ENCODE results near the gene F8. TPM values are rescaled to one million over a fixed set of nuclear protein-coding genes. Genes with fewer than 3 reads are reported as not detected.

F8 gene
- total RNA-seq, 3 donors from 2014 or later: 1.3 to 2.4 (median 1.5) TPM

- no peak for DNase-seq
- no peak for ATAC-seq
- no peaks in the 10 kb centered on the region for H3K27me3 Mint-ChIP-seq (ENCODE audit: low read depth)
- H3K4me1 Mint-ChIP-seq (ENCODE audit: low read depth): peaks cover 47% of the 10 kb centered on the region
- H3K36me3 Mint-ChIP-seq (ENCODE audit: insufficient read depth): peaks cover 27% of the 10 kb centered on the region
- H3K4me3 Mint-ChIP-seq: no peak overlapping the region
- H3K9me3 Mint-ChIP-seq: no peaks in the 10 kb centered on the region
These were observed 30.4 kb upstream of the F8 start for GRCh38 chrX:155052738-155053498.

- DNase-seq: peak; percentile 40
- Mint-ChIP-seq H3K36me3 (ENCODE audit: insufficient read depth) (peaks cover 35% of the 10 kb centered on the region), H3K4me3 (peak overlapping the region; percentile 11), H3K9me3 (no peaks in the 10 kb centered on the region), H3K4me1 (ENCODE audit: low read depth) (peaks cover 30% of the 10 kb centered on the region), H3K27me3 (ENCODE audit: low read depth) (no peaks in the 10 kb centered on the region)
- ATAC-seq: no peak
These were observed 26.6 kb upstream of the F8 start for GRCh38 chrX:155048977-155049619.

GRCh38 chrX:155046811-155047528 is 24.4 kb upstream of the F8 start:
- Mint-ChIP-seq H3K27me3 (ENCODE audit: low read depth) (no peaks in the 10 kb centered on the region), H3K4me1 (ENCODE audit: low read depth) (peaks cover 24% of the 10 kb centered on the region)
- no peak for ATAC-seq

DNA sequence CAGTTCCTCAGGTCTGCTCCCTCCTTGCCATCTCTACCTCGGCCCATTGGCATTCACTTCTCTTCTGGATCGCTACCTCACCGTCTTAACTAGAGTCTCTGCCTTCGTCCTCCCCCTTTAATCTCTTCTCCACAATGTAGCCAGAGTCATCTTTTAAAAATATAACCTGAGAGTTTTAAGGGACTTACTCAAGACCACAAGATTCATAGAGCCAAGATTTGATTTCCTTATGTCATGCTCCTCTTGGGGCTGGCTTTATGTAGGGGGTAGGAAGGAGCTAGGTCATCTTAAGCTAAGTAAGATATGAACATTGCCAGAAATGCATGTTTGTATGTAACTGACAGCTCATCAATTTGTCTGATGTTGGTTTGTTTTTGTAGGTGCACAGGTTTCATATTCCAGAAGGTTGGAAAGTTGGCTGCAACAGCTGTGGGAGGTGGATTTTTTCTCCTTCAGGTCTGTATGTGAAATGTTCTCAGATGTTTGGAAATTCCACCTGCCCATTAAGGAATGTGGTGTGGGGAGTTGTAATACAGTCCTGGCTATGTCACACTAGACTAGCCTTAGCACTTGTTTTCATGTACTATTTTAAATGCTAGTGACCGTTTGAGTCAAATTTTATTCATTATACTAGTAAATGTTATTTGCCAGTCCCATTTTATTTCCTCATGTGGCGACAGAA is 23.7 kb upstream of the F8 start:
- no peaks in the 10 kb centered on the region for H3K9me3 Mint-ChIP-seq
- ATAC-seq (no peak), DNase-seq (no peak)
- peaks cover 16% of the 10 kb centered on the region for H3K36me3 Mint-ChIP-seq (ENCODE audit: insufficient read depth)
- H3K4me1 Mint-ChIP-seq (ENCODE audit: low read depth): peaks cover 21% of the 10 kb centered on the region
- H3K4me3 Mint-ChIP-seq: no peak overlapping the region
- no peaks in the 10 kb centered on the region for H3K27me3 Mint-ChIP-seq (ENCODE audit: low read depth)

More at GRCh38 chrX:155046811-155047528, 24.4 kb upstream of the F8 start:
- no peak for DNase-seq
- Mint-ChIP-seq H3K9me3 (no peaks in the 10 kb centered on the region), H3K4me3 (no peak overlapping the region), H3K36me3 (ENCODE audit: insufficient read depth) (peaks cover 23% of the 10 kb centered on the region)

DNA sequence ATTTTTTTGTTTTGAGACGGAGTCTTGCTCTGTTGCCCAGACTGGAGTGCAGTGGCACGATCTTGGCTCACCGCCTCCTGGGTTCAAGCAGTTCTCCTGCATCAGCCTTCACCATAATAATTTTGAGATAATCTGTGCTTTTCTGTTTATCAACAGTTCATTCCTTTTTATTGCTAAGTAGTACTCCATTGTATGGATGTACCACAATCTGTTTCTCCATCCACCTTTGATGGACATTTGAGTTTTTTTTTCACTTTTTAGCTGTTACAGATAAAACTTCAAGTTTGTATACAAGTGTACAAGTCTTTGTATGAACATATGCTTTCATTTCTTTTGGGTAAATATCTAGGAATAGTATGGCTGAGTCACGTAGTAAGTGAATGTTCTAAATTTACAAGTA is 13.2 kb upstream of the F8 start:
- no peak for ATAC-seq
- no peak overlapping the region for H3K4me3 Mint-ChIP-seq
- peaks cover 34% of the 10 kb centered on the region for H3K36me3 Mint-ChIP-seq (ENCODE audit: insufficient read depth)
- H3K4me1 Mint-ChIP-seq (ENCODE audit: low read depth): peaks cover 29% of the 10 kb centered on the region
- no peak for DNase-seq
- no peaks in the 10 kb centered on the region for H3K27me3 Mint-ChIP-seq (ENCODE audit: low read depth)
- peaks cover 6% of the 10 kb centered on the region for H3K9me3 Mint-ChIP-seq

DNA sequence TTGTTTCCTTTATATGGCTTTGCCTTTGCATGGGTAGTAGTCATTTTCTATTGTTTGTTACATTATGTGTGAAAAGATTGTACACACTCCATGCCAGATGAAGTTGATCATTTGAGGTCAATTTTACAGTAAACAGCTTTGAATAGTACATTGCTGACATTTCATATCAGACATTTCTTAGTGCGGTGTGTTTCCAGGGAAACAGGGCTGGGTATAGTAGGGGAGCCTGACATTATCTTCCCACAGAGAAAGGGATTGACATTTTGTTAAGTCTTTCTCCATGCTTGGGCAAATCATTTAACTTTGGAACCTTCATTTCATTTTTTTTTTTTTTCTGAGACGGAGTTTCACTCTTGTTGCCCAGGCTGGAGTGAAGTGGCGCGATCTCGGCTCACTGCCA is 9.1 kb upstream of the F8 start:
- no peak for ATAC-seq
- Mint-ChIP-seq H3K27me3 (ENCODE audit: low read depth) (no peaks in the 10 kb centered on the region), H3K36me3 (ENCODE audit: insufficient read depth) (peaks cover 23% of the 10 kb centered on the region), H3K4me1 (ENCODE audit: low read depth) (peaks cover 21% of the 10 kb centered on the region), H3K4me3 (no peak overlapping the region), H3K9me3 (peaks cover 6% of the 10 kb centered on the region)
- DNase-seq: no peak

- Mint-ChIP-seq H3K4me1 (ENCODE audit: low read depth) (peaks cover 21% of the 10 kb centered on the region), H3K27me3 (ENCODE audit: low read depth) (no peaks in the 10 kb centered on the region), H3K9me3 (no peaks in the 10 kb centered on the region), H3K36me3 (ENCODE audit: insufficient read depth) (peaks cover 5% of the 10 kb centered on the region), H3K4me3 (peak overlapping the region; percentile 89)
- DNase-seq (no peak), ATAC-seq (no peak)
These were observed 6.4 kb upstream of the F8 start for GRCh38 chrX:155028877-155029291.

GRCh38 chrX:155028129-155028528 is 5.6 kb upstream of the F8 start:
- H3K4me1 Mint-ChIP-seq (ENCODE audit: low read depth): peaks cover 21% of the 10 kb centered on the region
- H3K9me3 Mint-ChIP-seq: no peaks in the 10 kb centered on the region
- ATAC-seq: no peak
- H3K36me3 Mint-ChIP-seq (ENCODE audit: insufficient read depth): peaks cover 5% of the 10 kb centered on the region
- DNase-seq: no peak
- H3K27me3 Mint-ChIP-seq (ENCODE audit: low read depth): no peaks in the 10 kb centered on the region
- peak overlapping the region; percentile 89 for H3K4me3 Mint-ChIP-seq

DNA sequence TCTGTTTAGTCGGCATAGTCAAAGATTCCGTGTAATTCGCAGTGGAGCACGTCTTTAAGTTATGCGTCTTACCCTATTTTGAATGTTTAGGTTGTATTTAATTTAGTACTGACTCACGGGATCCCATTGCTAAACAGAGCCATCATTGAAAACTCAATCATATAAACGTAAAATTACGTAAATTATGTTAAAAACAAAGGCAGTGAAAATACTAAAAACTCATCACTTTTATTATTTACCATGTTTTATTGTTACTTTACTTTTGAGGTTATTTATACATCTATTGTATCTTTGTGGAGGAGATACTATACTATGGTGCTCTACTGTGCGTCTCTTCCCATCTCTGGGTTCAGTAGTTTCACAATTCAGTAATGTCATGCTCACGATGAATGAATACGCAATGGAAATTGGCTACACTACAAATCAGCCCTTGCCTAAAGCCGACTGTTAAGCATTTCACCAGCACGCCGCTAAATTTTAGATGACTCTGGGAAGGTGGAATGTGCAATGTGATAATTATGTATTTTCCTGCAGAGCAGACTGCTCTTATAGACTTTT is 5.1 kb upstream of the F8 start:
- H3K36me3 Mint-ChIP-seq (ENCODE audit: insufficient read depth): peaks cover 5% of the 10 kb centered on the region
- no peaks in the 10 kb centered on the region for H3K27me3 Mint-ChIP-seq (ENCODE audit: low read depth)
- ATAC-seq (peak; percentile 2 to 20), DNase-seq (no peak)
- H3K9me3 Mint-ChIP-seq: no peaks in the 10 kb centered on the region
- peaks cover 21% of the 10 kb centered on the region for H3K4me1 Mint-ChIP-seq (ENCODE audit: low read depth)
- H3K4me3 Mint-ChIP-seq: peak overlapping the region; percentile 89

GRCh38 chrX:155026727-155027508 is 4.4 kb upstream of the F8 start, which contains the start of gene FUNDC2:
FUNDC2 (plus strand) TSS chrX:155026844; CDS start chrX:155026939, 95 bp downstream.
- DNase-seq (peak; percentile 91), ATAC-seq (peak; percentile 90 to 94)
- Mint-ChIP-seq H3K9me3 (no peaks in the 10 kb centered on the region), H3K27me3 (ENCODE audit: low read depth) (no peaks in the 10 kb centered on the region), H3K36me3 (ENCODE audit: insufficient read depth) (peaks cover 5% of the 10 kb centered on the region), H3K4me3 (peak within 1 kb of the TSS; percentile 89), H3K4me1 (ENCODE audit: low read depth) (peaks cover 21% of the 10 kb centered on the region)

DNA sequence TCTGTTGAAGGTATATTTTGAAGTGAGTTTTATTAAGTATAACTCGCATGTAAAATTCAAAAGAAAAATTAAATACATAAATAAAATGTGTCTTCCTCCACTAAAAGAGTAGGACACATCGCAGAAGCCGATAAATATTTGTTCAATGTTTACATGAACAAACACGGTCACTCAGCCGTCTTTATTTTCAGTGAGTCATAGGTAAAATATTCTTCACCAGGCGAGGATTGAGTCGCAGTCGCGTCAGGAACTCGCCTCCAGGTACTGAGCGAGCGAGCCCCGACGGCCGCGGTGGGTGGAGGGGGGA is 3.9 kb upstream of the F8 start:
- peaks cover 17% of the 10 kb centered on the region for H3K4me1 Mint-ChIP-seq (ENCODE audit: low read depth)
- DNase-seq: no peak
- no peaks in the 10 kb centered on the region for H3K27me3 Mint-ChIP-seq (ENCODE audit: low read depth)
- ATAC-seq: no peak
- H3K36me3 Mint-ChIP-seq (ENCODE audit: insufficient read depth): peaks cover 5% of the 10 kb centered on the region
- peak overlapping the region; percentile 73 for H3K4me3 Mint-ChIP-seq
- no peaks in the 10 kb centered on the region for H3K9me3 Mint-ChIP-seq

GRCh38 chrX:155023907-155024833 is 1.6 kb upstream of the F8 start:
- ATAC-seq: no peak
- no peaks in the 10 kb centered on the region for H3K27me3 Mint-ChIP-seq (ENCODE audit: low read depth)

DNA sequence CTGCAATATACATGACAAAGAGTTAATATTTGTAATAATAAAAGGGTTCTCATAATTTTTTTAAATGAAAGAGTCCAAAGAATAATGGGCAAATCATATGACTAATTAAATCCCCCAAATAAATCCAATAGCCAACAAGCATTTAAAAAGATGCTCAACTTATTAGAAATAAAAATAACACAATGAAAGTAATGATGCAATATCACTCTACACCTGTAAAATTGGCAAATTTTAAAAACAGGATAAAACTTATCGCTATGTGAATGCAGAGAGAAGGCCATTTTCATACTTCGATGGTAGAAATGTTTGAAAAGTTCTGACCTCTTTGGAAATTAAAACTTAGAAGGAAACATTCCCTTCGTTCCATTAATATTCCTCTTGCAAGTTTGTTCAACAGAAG is 1.9 kb downstream of the F8 start:
- no peak overlapping the region for H3K4me3 Mint-ChIP-seq
- no peaks in the 10 kb centered on the region for H3K4me1 Mint-ChIP-seq (ENCODE audit: low read depth)
- no peak for ATAC-seq
- DNase-seq: no peak
- no peaks in the 10 kb centered on the region for H3K36me3 Mint-ChIP-seq (ENCODE audit: insufficient read depth)
- no peaks in the 10 kb centered on the region for H3K27me3 Mint-ChIP-seq (ENCODE audit: low read depth)
- no peaks in the 10 kb centered on the region for H3K9me3 Mint-ChIP-seq

More at GRCh38 chrX:155023907-155024833, 1.6 kb upstream of the F8 start:
- Mint-ChIP-seq H3K9me3 (no peaks in the 10 kb centered on the region), H3K4me3 (peak overlapping the region; percentile 9), H3K4me1 (ENCODE audit: low read depth) (peaks cover 9% of the 10 kb centered on the region), H3K36me3 (ENCODE audit: insufficient read depth) (peaks cover 3% of the 10 kb centered on the region)
- no peak for DNase-seq
